ENCODE measurements around the gene MID1.

MID1 gene

GRCh38 chrX:10508891-10509290 is 111.5 kb downstream of the MID1 start:
- H3K4me3 ChIP-seq (ENCODE audit: low read length): no peak overlapping the region
- no peak for DNase-seq (ENCODE audit: low read depth, low spot score)

- no peak overlapping the region for H3K4me3 ChIP-seq (ENCODE audit: low read length)
- DNase-seq (ENCODE audit: low read depth, low spot score): no peak
Measured at GRCh38 chrX:10507876-10508275, 112.5 kb downstream of the MID1 start.

- no peak overlapping the region for H3K4me3 ChIP-seq (ENCODE audit: low read length)
- DNase-seq (ENCODE audit: low read depth, low spot score): no peak
Measured at GRCh38 chrX:10507181-10507580, 113.2 kb downstream of the MID1 start.

- no peak for DNase-seq (ENCODE audit: low read depth, low spot score)
- no peak overlapping the region for H3K4me3 ChIP-seq (ENCODE audit: low read length)
Measured at GRCh38 chrX:10506781-10507180, 113.6 kb downstream of the MID1 start.

GRCh38 chrX:10505726-10506125 is 114.7 kb downstream of the MID1 start:
- H3K4me3 ChIP-seq (ENCODE audit: low read length): no peak overlapping the region
- no peak for DNase-seq (ENCODE audit: low read depth, low spot score)

GRCh38 chrX:10502961-10503360 is 117.4 kb downstream of the MID1 start:
- no peak overlapping the region for H3K4me3 ChIP-seq (ENCODE audit: low read length)
- no peak for DNase-seq (ENCODE audit: low read depth, low spot score)

- DNase-seq (ENCODE audit: low read depth, low spot score): no peak
- H3K4me3 ChIP-seq (ENCODE audit: low read length): no peak overlapping the region
Measured at GRCh38 chrX:10501611-10502010, 118.8 kb downstream of the MID1 start.

- DNase-seq (ENCODE audit: low read depth, low spot score): no peak
- H3K4me3 ChIP-seq (ENCODE audit: low read length): no peak overlapping the region
Measured at GRCh38 chrX:10496345-10496965, 123.9 kb downstream of the MID1 start.

GRCh38 chrX:10495677-10496076 is 124.7 kb downstream of the MID1 start:
- no peak overlapping the region for H3K4me3 ChIP-seq (ENCODE audit: low read length)
- no peak for DNase-seq (ENCODE audit: low read depth, low spot score)

- no peak overlapping the region for H3K4me3 ChIP-seq (ENCODE audit: low read length)
Measured at GRCh38 chrX:10492250-10492649, 128.1 kb downstream of the MID1 start.

GRCh38 chrX:10486373-10486772 is 134.0 kb downstream of the MID1 start:
- no peak for DNase-seq (ENCODE audit: low read depth, low spot score)
- H3K4me3 ChIP-seq (ENCODE audit: low read length): no peak overlapping the region

More at GRCh38 chrX:10492250-10492649, 128.1 kb downstream of the MID1 start:
- no peak for DNase-seq (ENCODE audit: low read depth, low spot score)

GRCh38 chrX:10485326-10485725 is 135.1 kb downstream of the MID1 start:
- no peak overlapping the region for H3K4me3 ChIP-seq (ENCODE audit: low read length)
- DNase-seq (ENCODE audit: low read depth, low spot score): no peak

GRCh38 chrX:10484683-10485247 is 135.6 kb downstream of the MID1 start:
- no peak for DNase-seq (ENCODE audit: low read depth, low spot score)
- no peak overlapping the region for H3K4me3 ChIP-seq (ENCODE audit: low read length)

GRCh38 chrX:10483191-10483831 is 137.1 kb downstream of the MID1 start:
- no peak for DNase-seq (ENCODE audit: low read depth, low spot score)
- no peak overlapping the region for H3K4me3 ChIP-seq (ENCODE audit: low read length)

GRCh38 chrX:10482708-10483107 is 137.7 kb downstream of the MID1 start:
- DNase-seq (ENCODE audit: low read depth, low spot score): no peak
- no peak overlapping the region for H3K4me3 ChIP-seq (ENCODE audit: low read length)

GRCh38 chrX:10482261-10482660 is 138.1 kb downstream of the MID1 start:
- H3K4me3 ChIP-seq (ENCODE audit: low read length): no peak overlapping the region
- DNase-seq (ENCODE audit: low read depth, low spot score): no peak

GRCh38 chrX:10480861-10481260 is 139.5 kb downstream of the MID1 start:
- no peak for DNase-seq (ENCODE audit: low read depth, low spot score)
- no peak overlapping the region for H3K4me3 ChIP-seq (ENCODE audit: low read length)

GRCh38 chrX:10479508-10479907 is 140.9 kb downstream of the MID1 start:
- no peak overlapping the region for H3K4me3 ChIP-seq (ENCODE audit: low read length)
- DNase-seq (ENCODE audit: low read depth, low spot score): no peak

GRCh38 chrX:10477525-10477924 is 142.9 kb downstream of the MID1 start:
- DNase-seq (ENCODE audit: low read depth, low spot score): no peak
- no peak overlapping the region for H3K4me3 ChIP-seq (ENCODE audit: low read length)

GRCh38 chrX:10474913-10475568 is 145.3 kb downstream of the MID1 start:
- no peak for DNase-seq (ENCODE audit: low read depth, low spot score)

More at GRCh38 chrX:10474913-10475568, 145.3 kb downstream of the MID1 start:
- H3K4me3 ChIP-seq (ENCODE audit: low read length): no peak overlapping the region
